ENCODE data around the gene ERC1.

Gene ERC1

DNA sequence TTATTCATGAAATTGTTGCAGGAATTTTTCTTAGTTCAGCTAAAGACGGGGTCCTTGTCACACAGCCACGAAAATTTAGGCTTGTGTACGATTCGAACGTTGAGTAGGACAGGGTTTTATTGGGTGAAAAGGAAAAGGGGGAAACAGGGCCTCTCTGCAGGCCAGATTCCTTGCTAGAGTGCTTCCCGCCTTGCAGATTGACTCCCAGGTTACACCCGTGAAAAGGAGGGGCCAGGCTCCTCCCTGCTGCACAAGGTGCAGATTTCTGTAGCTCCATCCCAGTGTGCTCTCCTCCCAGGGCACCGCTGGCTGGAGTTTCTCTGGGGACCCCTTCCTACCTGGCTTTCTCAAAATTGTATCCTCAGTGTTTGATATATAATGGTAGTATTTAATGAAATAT is 221.5 kb downstream of the ERC1 start:
- Histone ChIP-seq H3F3A (ENCODE audit: insufficient read depth, low read length) (no peaks in the 10 kb centered on the region), H3K27me3 (replicated peaks; ENCODE audit: insufficient read depth, low read length) (no peaks in the 10 kb centered on the region), H3K4me3 (ENCODE audit: low read length) (no peak overlapping the region), H3K4me1 (ENCODE audit: low read length) (peaks cover 5% of the 10 kb centered on the region; the same call in 1 of the 2 replicates), H3K27ac (ENCODE audit: low read length) (no peak overlapping the region), H3K9me3 (replicated peaks; ENCODE audit: insufficient read depth, low read length) (no peaks in the 10 kb centered on the region), H2AFZ (ENCODE audit: low read length) (no peak overlapping the region), H3K9me2 (replicated peaks; ENCODE audit: insufficient read depth, low read length) (no peaks in the 10 kb centered on the region), H3K36me3 (replicated peaks; ENCODE audit: insufficient read depth, low read length) (no peaks in the 10 kb centered on the region), H3K9ac (ENCODE audit: low read length) (no peak overlapping the region), H3K4me2 (ENCODE audit: low read depth, low read length) (no peak overlapping the region), H4K20me1 (ENCODE audit: insufficient read depth, low read length) (no peaks in the 10 kb centered on the region), H3K79me2 (ENCODE audit: low read length) (no peaks in the 10 kb centered on the region)
- TF ChIP-seq, protein P1, sequence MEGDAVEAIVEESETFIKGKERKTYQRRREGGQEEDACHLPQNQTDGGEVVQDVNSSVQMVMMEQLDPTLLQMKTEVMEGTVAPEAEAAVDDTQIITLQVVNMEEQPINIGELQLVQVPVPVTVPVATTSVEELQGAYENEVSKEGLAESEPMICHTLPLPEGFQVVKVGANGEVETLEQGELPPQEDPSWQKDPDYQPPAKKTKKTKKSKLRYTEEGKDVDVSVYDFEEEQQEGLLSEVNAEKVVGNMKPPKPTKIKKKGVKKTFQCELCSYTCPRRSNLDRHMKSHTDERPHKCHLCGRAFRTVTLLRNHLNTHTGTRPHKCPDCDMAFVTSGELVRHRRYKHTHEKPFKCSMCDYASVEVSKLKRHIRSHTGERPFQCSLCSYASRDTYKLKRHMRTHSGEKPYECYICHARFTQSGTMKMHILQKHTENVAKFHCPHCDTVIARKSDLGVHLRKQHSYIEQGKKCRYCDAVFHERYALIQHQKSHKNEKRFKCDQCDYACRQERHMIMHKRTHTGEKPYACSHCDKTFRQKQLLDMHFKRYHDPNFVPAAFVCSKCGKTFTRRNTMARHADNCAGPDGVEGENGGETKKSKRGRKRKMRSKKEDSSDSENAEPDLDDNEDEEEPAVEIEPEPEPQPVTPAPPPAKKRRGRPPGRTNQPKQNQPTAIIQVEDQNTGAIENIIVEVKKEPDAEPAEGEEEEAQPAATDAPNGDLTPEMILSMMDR (IDR thresholded peaks at IDR 0.05; ENCODE audit: low read length), result no peak
- TF ChIP-seq EZH2phosphoT487 (IDR thresholded peaks at IDR 0.05; ENCODE audit: low read length) (no peak), EZH2 (optimal IDR thresholded peaks at IDR 0.05; ENCODE audit: low read depth, low read length) (no peak)
- no peak for DNase-seq

DNA sequence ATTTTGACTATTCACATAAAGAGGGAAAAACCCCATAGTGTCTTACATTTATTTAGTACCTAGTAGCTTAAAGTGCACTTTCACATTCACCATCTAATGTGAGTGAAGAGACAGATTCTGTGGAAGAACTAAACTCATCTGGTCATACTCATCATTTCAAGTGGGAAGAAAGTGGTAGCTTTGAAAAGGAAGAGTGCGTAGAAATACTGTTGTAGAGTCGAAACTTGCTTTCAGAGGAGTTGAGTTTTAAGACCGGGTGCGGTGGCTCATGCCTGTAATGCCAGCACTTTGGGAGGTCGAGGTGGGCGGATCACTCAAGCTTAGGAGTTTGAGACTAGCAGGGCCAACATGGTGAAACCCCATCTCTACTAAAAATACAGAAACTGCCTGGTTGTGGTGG is 222.2 kb downstream of the ERC1 start:
- Histone ChIP-seq H2AFZ (ENCODE audit: low read length) (no peak overlapping the region), H3K4me1 (ENCODE audit: low read length) (peaks cover 9% of the 10 kb centered on the region), H3K9me2 (replicated peaks; ENCODE audit: insufficient read depth, low read length) (no peaks in the 10 kb centered on the region), H3K79me2 (ENCODE audit: low read length) (no peaks in the 10 kb centered on the region), H4K20me1 (ENCODE audit: insufficient read depth, low read length) (no peaks in the 10 kb centered on the region), H3K4me2 (ENCODE audit: low read depth, low read length) (no peak overlapping the region), H3K9me3 (replicated peaks; ENCODE audit: insufficient read depth, low read length) (no peaks in the 10 kb centered on the region), H3K27ac (ENCODE audit: low read length) (no peak overlapping the region), H3K9ac (ENCODE audit: low read length) (no peak overlapping the region), H3F3A (ENCODE audit: insufficient read depth, low read length) (no peaks in the 10 kb centered on the region), H3K36me3 (replicated peaks; ENCODE audit: insufficient read depth, low read length) (no peaks in the 10 kb centered on the region), H3K4me3 (ENCODE audit: low read length) (no peak overlapping the region), H3K27me3 (replicated peaks; ENCODE audit: insufficient read depth, low read length) (no peaks in the 10 kb centered on the region)
- no peak for TF ChIP-seq EZH2 (optimal IDR thresholded peaks at IDR 0.05; ENCODE audit: low read depth, low read length)
- TF ChIP-seq, protein P1 (IDR thresholded peaks at IDR 0.05; ENCODE audit: low read length), result no peak
- no peak for TF ChIP-seq EZH2phosphoT487 (IDR thresholded peaks at IDR 0.05; ENCODE audit: low read length)
- no peak for DNase-seq

DNA sequence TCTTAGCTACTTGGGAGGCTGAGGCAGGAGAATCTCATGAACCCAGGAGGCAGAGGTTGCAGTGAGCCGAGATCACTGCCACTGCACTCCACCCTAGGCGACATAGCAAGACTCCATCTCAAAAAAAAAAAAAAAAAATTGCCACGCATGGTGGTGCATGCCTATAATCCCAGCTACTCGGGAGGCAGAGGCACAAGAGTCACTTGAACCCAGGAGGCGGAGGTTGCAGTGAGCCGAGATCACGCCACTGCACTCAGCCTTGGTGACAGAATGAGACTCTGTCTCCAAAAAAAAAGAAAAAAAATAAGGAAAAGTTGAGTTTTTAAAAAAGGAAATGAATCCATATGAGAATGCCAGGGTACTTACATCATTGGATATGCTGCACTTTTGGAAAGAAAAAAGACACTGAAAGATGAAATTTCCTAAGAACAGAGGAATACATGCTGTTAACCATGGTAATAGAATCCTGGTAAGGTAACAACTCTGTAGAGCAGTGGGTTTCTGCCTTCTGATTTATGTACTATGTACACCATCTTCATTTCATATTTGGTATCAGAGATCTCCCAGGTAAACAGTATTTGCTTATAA is 222.7 kb downstream of the ERC1 start:
- Histone ChIP-seq H3K36me3 (replicated peaks; ENCODE audit: insufficient read depth, low read length) (no peaks in the 10 kb centered on the region), H3K4me1 (ENCODE audit: low read length) (peaks cover 9% of the 10 kb centered on the region), H3K4me3 (ENCODE audit: low read length) (no peak overlapping the region), H3K9me2 (replicated peaks; ENCODE audit: insufficient read depth, low read length) (no peaks in the 10 kb centered on the region), H3K79me2 (ENCODE audit: low read length) (no peaks in the 10 kb centered on the region), H3K9ac (ENCODE audit: low read length) (no peak overlapping the region), H2AFZ (ENCODE audit: low read length) (no peak overlapping the region), H3K9me3 (replicated peaks; ENCODE audit: insufficient read depth, low read length) (no peaks in the 10 kb centered on the region), H3K27ac (ENCODE audit: low read length) (no peak overlapping the region), H3F3A (ENCODE audit: insufficient read depth, low read length) (no peaks in the 10 kb centered on the region), H4K20me1 (ENCODE audit: insufficient read depth, low read length) (no peaks in the 10 kb centered on the region), H3K27me3 (replicated peaks; ENCODE audit: insufficient read depth, low read length) (no peaks in the 10 kb centered on the region), H3K4me2 (ENCODE audit: low read depth, low read length) (no peak overlapping the region)
- no peak for DNase-seq
- TF ChIP-seq EZH2 (optimal IDR thresholded peaks at IDR 0.05; ENCODE audit: low read depth, low read length) (no peak), EZH2phosphoT487 (IDR thresholded peaks at IDR 0.05; ENCODE audit: low read length) (no peak)
- TF ChIP-seq, protein P1 (IDR thresholded peaks at IDR 0.05; ENCODE audit: low read length), result no peak

All from MM.1S (cell line).